Measurements from ENCODE around the gene C11orf71. TPM values are rescaled to one million over a fixed set of nuclear protein-coding genes. Genes with fewer than 3 reads are reported as not detected.

C11orf71 gene
- total RNA-seq, 1 experiment from 2014 or later: 4.3 TPM

- no peaks in the 10 kb centered on the region for H3K9me3 ChIP-seq (ENCODE audit: control insufficient read depth in 1 of 2, insufficient read depth in 1 of 2, low read depth in 1 of 2, low read length in 2 of 2)
- no TSS peak for BruUV-seq (replicated peaks)
- H3K36me3 ChIP-seq (ENCODE audit: control insufficient read depth in 1 of 2, insufficient read depth in 2 of 2, low read length in 2 of 2): no peaks in the 10 kb centered on the region
- intact Hi-C loops (cut with micrococcal nuclease): no loop called here
- H3K4me3 ChIP-seq (replicated peaks in 1 of 2; ENCODE audit: low read depth in 1 of 2, low read length in 2 of 2): no peak overlapping the region
- POLR2A ChIA-PET: interaction anchor here (1.3 kb wide), 1 partner anchor 9 kb away, joined by 3 read pairs; no protein-coding TSS in a partner anchor
- 0 out of 2 replicates have a peak, but pooled peaks cover 3% of the 10 kb centered on the region for H3K27me3 ChIP-seq (ENCODE audit: insufficient read depth, low read length)
- DNase-seq (ENCODE audit: low read depth, low spot score): no peak
- CTCF ChIA-PET: no interaction called here
- no peaks in the 10 kb centered on the region for H3K4me1 ChIP-seq (ENCODE audit: control insufficient read depth in 1 of 2, insufficient read depth in 2 of 2, low read length in 2 of 2)
- no peak overlapping the region for H2AFZ ChIP-seq (ENCODE audit: low read depth, low read length, poor library complexity, severe bottlenecking)
- no peaks in the 10 kb centered on the region for H4K20me1 ChIP-seq (ENCODE audit: insufficient read depth)
- RAD21 ChIA-PET (ENCODE audit: low non-redundant PET in 1 of 2, low total read pairs in 2 of 2, uncharacterized antibody in 2 of 2, unreplicated experiment in 2 of 2): no interaction called here
- no peak overlapping the region for H3K27ac ChIP-seq (ENCODE audit: low read depth, low read length)
- no peak for ATAC-seq
- no peak overlapping the region for H3K9ac ChIP-seq (ENCODE audit: low read length)
- H3K4me2 ChIP-seq (ENCODE audit: low read length): no peak overlapping the region
- H3K9me2 ChIP-seq (ENCODE audit: insufficient read depth): no peaks in the 10 kb centered on the region
- TF ChIP-seq TCF7L2 (IDR thresholded peaks at IDR 0.05; ENCODE audit: borderline replicate concordance, extremely low read depth, insufficient read depth, insufficient read length): no peak
- no peak for TF ChIP-seq ATF3 (IDR thresholded peaks at IDR 0.05)
- TF ChIP-seq FOSL1 (IDR thresholded peaks at IDR 0.05; ENCODE audit: low read depth): no peak
- TF ChIP-seq ELF1 (IDR thresholded peaks at IDR 0.05; ENCODE audit: borderline replicate concordance, low read depth): no peak
- TF ChIP-seq EZH2phosphoT487 (IDR thresholded peaks at IDR 0.05; ENCODE audit: borderline replicate concordance): no peak
- no peak for TF ChIP-seq EZH2 (IDR thresholded peaks at IDR 0.05)
- no peak for TF ChIP-seq EGR1 (IDR thresholded peaks at IDR 0.05; ENCODE audit: low read depth)
- TF ChIP-seq SRF (IDR thresholded peaks at IDR 0.05; ENCODE audit: low read depth): no peak
- no peak for TF ChIP-seq POLR2A (IDR thresholded peaks at IDR 0.05; ENCODE audit: borderline replicate concordance, extremely low read depth, insufficient read depth, insufficient read length)
- TF ChIP-seq CEBPB (IDR thresholded peaks at IDR 0.05; ENCODE audit: low read depth): no peak
- no peak for TF ChIP-seq RAD21 (IDR thresholded peaks at IDR 0.05; ENCODE audit: low read depth)
- TF ChIP-seq CTCF (IDR thresholded peaks at IDR 0.05 in 2 of 3, conservative IDR thresholded peaks at IDR 0.05 in 1 of 3; ENCODE audit: borderline replicate concordance in 1 of 3, insufficient read depth in 1 of 3, low read depth in 2 of 3, low read length in 2 of 3): no peak
- no peak for TF ChIP-seq SP1 (IDR thresholded peaks at IDR 0.05; ENCODE audit: low read depth)
- no peak for TF ChIP-seq REST (IDR thresholded peaks at IDR 0.05; ENCODE audit: low read depth)
- no peak for TF ChIP-seq MAX (IDR thresholded peaks at IDR 0.05)
- TF ChIP-seq ZFX (IDR thresholded peaks at IDR 0.05): no peak
- no peak for TF ChIP-seq JUND (IDR thresholded peaks at IDR 0.05)
- no peaks in the 10 kb centered on the region for H3K79me2 ChIP-seq (ENCODE audit: insufficient read depth, low read length)
These were observed 13.8 kb downstream of the C11orf71 start for GRCh38 chr11:114386545-114386944.

Data from HCT116 (cell line).